ENCODE data around the gene COL24A1. TPM values are rescaled to one million over a fixed set of nuclear protein-coding genes. Genes with fewer than 3 reads are reported as not detected.

Gene COL24A1
- total RNA-seq, 6 donors from 2014 or later: 0.30 to 2.1 (median 0.68) TPM

DNA sequence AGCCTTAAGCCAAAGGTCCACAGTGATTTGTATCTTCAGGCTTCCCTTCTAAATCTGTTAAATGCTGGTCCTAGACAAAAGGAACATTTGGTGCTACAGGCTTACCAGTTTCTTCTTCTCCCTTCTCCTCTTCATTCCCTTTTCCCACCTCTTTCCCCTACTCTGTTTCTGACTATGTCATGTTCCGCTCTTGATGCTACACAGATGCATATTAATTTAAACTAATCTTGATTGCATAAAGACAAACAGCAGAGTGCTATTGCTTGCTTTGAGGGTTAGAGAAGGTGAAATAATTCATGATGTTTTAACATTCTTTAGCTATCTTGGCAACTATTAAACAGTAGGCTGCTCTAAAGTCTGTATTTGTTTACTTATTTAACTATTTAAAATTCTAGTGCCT, 34.3 kb upstream of the COL24A1 start:
- H3K36me3 ChIP-seq: no peaks in the 10 kb centered on the region
- 78 to 79% methylated on average over 1 of the region's 1 CpG for WGBS, 2 donors
- ATAC-seq (ENCODE audit: low FRiP score in 2 of 2) (no peak), DNase-seq (no peak)
- no peak overlapping the region for H3K27ac ChIP-seq
- no peak overlapping the region for H3K4me3 ChIP-seq
- no peaks in the 10 kb centered on the region for H3K4me1 ChIP-seq
- TF ChIP-seq POLR2AphosphoS5 (IDR thresholded peaks at IDR 0.05) (no peak), POLR2A (IDR thresholded peaks at IDR 0.05) (no peak), EP300 (IDR thresholded peaks at IDR 0.05) (no peak)
- no peaks in the 10 kb centered on the region for H3K9me3 ChIP-seq
- H3K27me3 ChIP-seq: no peaks in the 10 kb centered on the region

DNA sequence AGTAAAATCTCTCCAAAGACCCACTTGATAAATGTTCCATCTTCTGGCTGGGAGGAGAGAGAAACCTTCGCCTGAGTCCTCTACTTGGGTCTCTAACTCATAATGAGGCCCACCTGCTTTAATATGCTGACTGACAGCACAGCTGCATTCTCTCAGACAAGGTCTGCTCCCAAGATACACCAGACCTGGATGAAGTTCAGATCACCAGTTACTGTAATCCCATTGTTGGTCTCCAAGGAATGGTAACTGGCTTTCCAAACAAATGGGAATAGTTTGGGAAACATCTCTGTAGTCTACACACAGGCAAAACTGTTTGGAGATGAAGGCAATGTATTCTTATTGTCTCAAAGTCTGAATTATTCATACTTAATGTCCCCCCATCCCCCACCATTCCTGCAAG, 27.9 kb upstream of the COL24A1 start:
- Histone ChIP-seq H3K27me3 (no peaks in the 10 kb centered on the region), H3K27ac (no peak overlapping the region), H3K9me3 (no peaks in the 10 kb centered on the region), H3K36me3 (no peaks in the 10 kb centered on the region), H3K4me3 (no peak overlapping the region), H3K4me1 (no peaks in the 10 kb centered on the region)
- ATAC-seq (ENCODE audit: low FRiP score in 2 of 2) (no peak), DNase-seq (no peak)
- no peak for TF ChIP-seq POLR2AphosphoS5 (IDR thresholded peaks at IDR 0.05)
- no peak for TF ChIP-seq POLR2A (IDR thresholded peaks at IDR 0.05)
- TF ChIP-seq EP300 (IDR thresholded peaks at IDR 0.05): no peak
- no peak for TF ChIP-seq CTCF (IDR thresholded peaks at IDR 0.05)
- 71 to 88% methylated on average over 1 of the region's 1 CpG for WGBS, 2 donors

DNA sequence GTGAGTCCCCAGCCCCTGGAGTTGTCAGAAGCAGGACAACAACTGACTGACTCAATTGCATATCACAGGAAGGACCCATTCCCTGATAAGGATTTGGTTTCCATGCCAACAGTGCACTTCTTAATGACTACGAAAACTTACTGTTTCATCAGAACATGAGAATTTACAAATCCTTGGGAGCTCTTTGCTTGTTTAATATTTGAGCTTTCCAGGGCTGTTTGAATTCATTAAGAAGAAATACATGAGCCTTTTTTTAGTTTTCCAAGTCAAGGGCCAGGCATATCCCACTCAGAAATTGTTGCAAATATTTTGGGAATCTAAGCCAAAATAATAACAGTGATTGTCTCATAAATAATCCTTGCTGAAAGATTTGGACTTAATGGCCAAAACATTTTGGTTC, 27.2 kb upstream of the COL24A1 start:
- Histone ChIP-seq H3K27ac (no peak overlapping the region), H3K9me3 (no peaks in the 10 kb centered on the region), H3K4me3 (no peak overlapping the region), H3K4me1 (no peaks in the 10 kb centered on the region), H3K36me3 (no peaks in the 10 kb centered on the region), H3K27me3 (no peaks in the 10 kb centered on the region)
- 42 to 43% methylated on average over 1 of the region's 1 CpG for WGBS, 2 donors
- DNase-seq (no peak), ATAC-seq (ENCODE audit: low FRiP score in 2 of 2) (no peak)
- TF ChIP-seq POLR2A (IDR thresholded peaks at IDR 0.05) (no peak), POLR2AphosphoS5 (IDR thresholded peaks at IDR 0.05) (no peak), CTCF (IDR thresholded peaks at IDR 0.05) (no peak), EP300 (IDR thresholded peaks at IDR 0.05) (no peak)

GRCh38 chr1:86176226-86176625, 19.7 kb upstream of the COL24A1 start:
- no peak for ATAC-seq (ENCODE audit: low FRiP score in 2 of 2)
- TF ChIP-seq POLR2A (IDR thresholded peaks at IDR 0.05) (no peak), EP300 (IDR thresholded peaks at IDR 0.05) (no peak), POLR2AphosphoS5 (IDR thresholded peaks at IDR 0.05) (no peak), CTCF (IDR thresholded peaks at IDR 0.05) (no peak)
- WGBS, 2 donors: 72 to 75% methylated on average over 5 of the region's 5 CpGs

GRCh38 chr1:86175756-86176155, 19.2 kb upstream of the COL24A1 start:
- no peaks in the 10 kb centered on the region for H3K4me1 ChIP-seq
- ATAC-seq (ENCODE audit: low FRiP score in 2 of 2) (no peak), DNase-seq (no peak)
- no peak overlapping the region for H3K4me3 ChIP-seq
- no peaks in the 10 kb centered on the region for H3K36me3 ChIP-seq
- 6 to 15% methylated on average over 5 of the region's 5 CpGs for WGBS, 2 donors
- TF ChIP-seq EP300 (IDR thresholded peaks at IDR 0.05): no peak
- H3K9me3 ChIP-seq: no peaks in the 10 kb centered on the region
- no peak overlapping the region for H3K27ac ChIP-seq
- no peaks in the 10 kb centered on the region for H3K27me3 ChIP-seq

More at GRCh38 chr1:86176226-86176625, 19.7 kb upstream of the COL24A1 start:
- no peaks in the 10 kb centered on the region for H3K27me3 ChIP-seq
- H3K27ac ChIP-seq: no peak overlapping the region
- H3K9me3 ChIP-seq: no peaks in the 10 kb centered on the region
- no peak for DNase-seq
- H3K36me3 ChIP-seq: no peaks in the 10 kb centered on the region
- no peaks in the 10 kb centered on the region for H3K4me1 ChIP-seq
- H3K4me3 ChIP-seq: no peak overlapping the region

DNA sequence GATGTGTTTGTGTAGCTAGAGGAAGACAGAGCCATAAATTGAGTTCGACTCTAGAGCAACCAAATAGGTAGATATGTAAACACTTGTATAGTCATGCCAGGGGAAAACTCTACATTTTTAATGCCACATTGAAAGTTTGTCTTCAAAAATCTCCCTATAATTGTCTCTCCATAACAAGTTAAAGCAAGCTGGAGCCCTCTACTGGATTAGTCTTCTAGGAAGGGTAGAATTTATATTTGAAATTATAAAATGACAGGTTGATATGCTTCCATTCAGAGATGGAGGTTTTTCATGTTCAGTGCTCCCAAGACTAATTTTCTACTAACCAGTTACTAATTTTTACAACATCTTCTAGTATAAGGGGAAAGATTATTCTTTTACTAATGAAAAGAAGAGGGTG, 13.1 kb upstream of the COL24A1 start:
- no peak for DNase-seq
- Histone ChIP-seq H3K36me3 (no peaks in the 10 kb centered on the region), H3K27me3 (no peaks in the 10 kb centered on the region), H3K4me1 (no peaks in the 10 kb centered on the region), H3K9me3 (no peaks in the 10 kb centered on the region), H3K27ac (no peak overlapping the region), H3K4me3 (no peak overlapping the region)
- no peak for TF ChIP-seq CTCF (IDR thresholded peaks at IDR 0.05)
- TF ChIP-seq POLR2A (IDR thresholded peaks at IDR 0.05): no peak
- TF ChIP-seq POLR2AphosphoS5 (IDR thresholded peaks at IDR 0.05): no peak
- TF ChIP-seq EP300 (IDR thresholded peaks at IDR 0.05): no peak
- no peak for ATAC-seq (ENCODE audit: low FRiP score in 2 of 2)
- WGBS, 2 donors: 29 to 45% methylated on average over 1 of the region's 1 CpG

Data from upper lobe of left lung (tissue), 6 donors.